HG03139 (cell line): ENCODE measurements around the gene MYH16.
"Not testable (repeated sequence)": the region's sequence is repeated elsewhere in the genome, so short reads cannot be mapped to it uniquely, and the experiment has no call there.

Experiments used
- ATAC-seq: cut with Tn5 transposase; IDR thresholded peaks from one replicate; pipeline ENCODE4 v1.9.1; 2021; ENCODE audit not compliant: unreplicated experiment

Gene MYH16

GRCh38 chr7:99350641-99351040 is 78.0 kb downstream of the MYH16 start:
- not testable (repeated sequence) for ATAC-seq

- no peak for ATAC-seq
Measured at GRCh38 chr7:99352247-99352646, 79.6 kb downstream of the MYH16 start.

GRCh38 chr7:99355098-99355497 is 82.5 kb downstream of the MYH16 start:
- no peak for ATAC-seq

- no peak for ATAC-seq
Measured at GRCh38 chr7:99357701-99358490, 85.3 kb downstream of the MYH16 start.

- ATAC-seq, result not testable (repeated sequence)
Measured at GRCh38 chr7:99358521-99358920, 85.9 kb downstream of the MYH16 start.

GRCh38 chr7:99359465-99360154 is 87.0 kb downstream of the MYH16 start:
- ATAC-seq, result no peak
